Esophagus muscularis mucosa (tissue), 4 donors: Measurements from ENCODE around the gene TRAPPC6A. TPM values are rescaled to one million over a fixed set of nuclear protein-coding genes. Genes with fewer than 3 reads are reported as not detected.

Experiments used
- DNase-seq: peaks from one replicate; pipeline ENCODE4 v3.0.0-alpha.2; 2017; ENCODE audit errors: extremely low spot score
- H3K27ac ChIP-seq, 4 donors: fragments of 200-600 bp; sonication (generic); replicated peaks in 1 of 4; 1 replicate in 3 of 4; 2 replicates in 1 of 4; pipeline ENCODE4 v1.5.1; 2016 to 2019; ENCODE audit warnings: mild to moderate bottlenecking in 1 of 4
- H3K27me3 ChIP-seq, 4 donors: fragments of 200-600 bp; sonication (generic); one replicate each; pipeline versions ENCODE4 v1.5.1 to v1.6.0; 2016 to 2019
- H3K36me3 ChIP-seq, 4 donors: fragments of 200-600 bp; sonication (generic); one replicate each; pipeline ENCODE4 v1.5.1; 2016 to 2019
- H3K4me1 ChIP-seq, 4 donors: fragments of 200-600 bp; sonication (generic); one replicate each; pipeline ENCODE4 v1.5.1; 2016 to 2019
- H3K4me3 ChIP-seq, 4 donors: fragments of 200-600 bp; sonication (generic); 1 replicate in 2 of 4; 2 replicates in 2 of 4; pipeline ENCODE4 v1.5.1; 2016 to 2019; ENCODE audit warnings: mild to moderate bottlenecking in 4 of 4, moderate library complexity in 1 of 4
- H3K9me3 ChIP-seq, 4 donors: fragments of 200-600 bp; sonication (generic); 1 replicate in 3 of 4; 2 replicates in 1 of 4; pipeline ENCODE4 v1.5.1; 2016 to 2019
- EP300 ChIP-seq: sonication (generic); formaldehyde crosslinking; IDR thresholded peaks from one replicate; pipeline ENCODE4 v1.6.1; 2017; ENCODE audit warnings: antibody characterized with exemption
- POLR2A ChIP-seq: fragments of 450-650 bp; IDR thresholded peaks from one replicate; pipeline ENCODE4 v1.6.1; 2017; ENCODE audit warnings: antibody characterized with exemption, moderate library complexity, mild to moderate bottlenecking, low read depth
- POLR2AphosphoS5 ChIP-seq, 2 donors: sonication (generic); formaldehyde crosslinking; IDR thresholded peaks; one replicate each; pipeline ENCODE4 v1.6.1; 2017; ENCODE audit warnings: antibody characterized with exemption in 2 of 2
- WGBS: methylation state at CpG from one replicate; pipeline ENCODE4 v1.1.5; 2018; 5-methylcytosine and 5-hydroxymethylcytosine counted together
- intact Hi-C: fragments of 100-400 bp; cut with DNase I; formaldehyde crosslinking; loops from one replicate; pipeline ENCODE4 v1.15.1; 2023
- total RNA-seq, 4 donors: library from RNA; depleted of rRNA; stranded (reverse); fragments of >200 nt; gene quantifications; one replicate each; pipeline versions ENCODE4 v1.1.0 to v1.2.1, GENCODE V29; 2016
- TF ChIP-seq, protein P1 (sequence below), 3 experiments: fragments of 200-600 bp in 2 of 3; fragments of 450-650 bp in 1 of 3; sonication (generic) in 2 of 3; IDR thresholded peaks; one replicate each; pipeline ENCODE4 v1.5.1; 2017 to 2019; ENCODE audit warnings: antibody characterized with exemption in 3 of 3, mild to moderate bottlenecking in 2 of 3, moderate library complexity in 1 of 3

The TRAPPC6A gene
- total RNA-seq, 4 donors from 2014 or later = 18.3 to 27.0 (median 19.4) TPM

DNA sequence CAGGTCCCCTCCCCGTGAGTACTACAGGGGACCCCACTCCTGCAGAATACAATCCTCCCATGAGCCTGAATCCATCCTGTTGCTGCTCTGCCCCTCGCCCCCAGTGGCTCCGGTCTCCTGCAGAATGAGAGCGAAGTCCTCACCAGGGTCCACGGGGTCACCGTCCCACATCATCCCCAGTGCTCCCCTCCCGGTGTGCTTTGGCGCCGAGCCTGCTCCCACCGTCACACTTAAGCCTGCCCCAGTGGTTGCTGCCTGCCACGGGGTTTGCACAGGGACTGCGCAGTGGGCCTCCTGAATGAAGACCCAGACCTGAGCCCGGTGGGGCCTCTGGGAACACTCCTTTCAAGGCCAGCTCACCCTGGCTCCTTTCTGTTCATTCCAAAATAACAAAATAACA is 47.8 kb downstream of the TRAPPC6A start:
- WGBS = 90% methylated on average over 10 of the region's 13 CpGs
- DNase-seq = no peak
- no peaks in the 10 kb centered on the region for H3K9me3 ChIP-seq
- no peak overlapping the region for H3K27ac ChIP-seq
- no peak overlapping the region for H3K4me3 ChIP-seq
- peaks cover 0 to 15% (median 4%) of the 10 kb centered on the region in 4 donors for H3K4me1 ChIP-seq
- no peak for TF ChIP-seq POLR2A
- no peak for TF ChIP-seq POLR2AphosphoS5 (IDR thresholded peaks at IDR 0.05)
- no peak for TF ChIP-seq EP300
- TF ChIP-seq, protein P1, sequence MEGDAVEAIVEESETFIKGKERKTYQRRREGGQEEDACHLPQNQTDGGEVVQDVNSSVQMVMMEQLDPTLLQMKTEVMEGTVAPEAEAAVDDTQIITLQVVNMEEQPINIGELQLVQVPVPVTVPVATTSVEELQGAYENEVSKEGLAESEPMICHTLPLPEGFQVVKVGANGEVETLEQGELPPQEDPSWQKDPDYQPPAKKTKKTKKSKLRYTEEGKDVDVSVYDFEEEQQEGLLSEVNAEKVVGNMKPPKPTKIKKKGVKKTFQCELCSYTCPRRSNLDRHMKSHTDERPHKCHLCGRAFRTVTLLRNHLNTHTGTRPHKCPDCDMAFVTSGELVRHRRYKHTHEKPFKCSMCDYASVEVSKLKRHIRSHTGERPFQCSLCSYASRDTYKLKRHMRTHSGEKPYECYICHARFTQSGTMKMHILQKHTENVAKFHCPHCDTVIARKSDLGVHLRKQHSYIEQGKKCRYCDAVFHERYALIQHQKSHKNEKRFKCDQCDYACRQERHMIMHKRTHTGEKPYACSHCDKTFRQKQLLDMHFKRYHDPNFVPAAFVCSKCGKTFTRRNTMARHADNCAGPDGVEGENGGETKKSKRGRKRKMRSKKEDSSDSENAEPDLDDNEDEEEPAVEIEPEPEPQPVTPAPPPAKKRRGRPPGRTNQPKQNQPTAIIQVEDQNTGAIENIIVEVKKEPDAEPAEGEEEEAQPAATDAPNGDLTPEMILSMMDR (IDR thresholded peaks at IDR 0.05) = no peak
- intact Hi-C loops = no loop called here
- H3K27me3 ChIP-seq = no peaks in the 10 kb centered on the region
- H3K36me3 ChIP-seq = peaks cover 0 to 8% (median 0%) of the 10 kb centered on the region in 4 donors

DNA sequence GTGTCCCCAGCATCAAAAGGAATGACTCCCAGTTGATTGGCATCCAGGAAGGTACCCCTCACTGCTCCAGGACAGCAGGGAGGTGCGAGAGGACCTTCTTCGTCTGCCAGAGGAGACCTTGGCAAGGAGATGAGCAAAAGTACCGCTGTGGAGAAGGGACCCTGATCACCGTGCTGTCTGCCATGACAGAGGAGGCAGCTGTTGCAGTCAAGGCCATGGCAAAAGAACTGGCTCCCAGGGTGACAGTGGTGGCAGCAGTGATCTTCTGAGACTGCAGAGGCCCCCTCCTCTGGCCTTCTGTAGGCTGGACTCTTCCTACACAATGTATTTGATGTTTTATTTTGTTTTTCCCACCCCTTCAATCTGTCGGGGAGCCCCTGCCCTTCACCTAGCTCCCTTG is 49.2 kb downstream of the TRAPPC6A start:
- WGBS = 88% methylated on average over 5 of the region's 5 CpGs
- TF ChIP-seq POLR2A (no peak), POLR2AphosphoS5 (IDR thresholded peaks at IDR 0.05) (no peak), EP300 (no peak)
- TF ChIP-seq, protein P1 (IDR thresholded peaks at IDR 0.05) = no peak
- no peak overlapping the region for H3K27ac ChIP-seq

DNA sequence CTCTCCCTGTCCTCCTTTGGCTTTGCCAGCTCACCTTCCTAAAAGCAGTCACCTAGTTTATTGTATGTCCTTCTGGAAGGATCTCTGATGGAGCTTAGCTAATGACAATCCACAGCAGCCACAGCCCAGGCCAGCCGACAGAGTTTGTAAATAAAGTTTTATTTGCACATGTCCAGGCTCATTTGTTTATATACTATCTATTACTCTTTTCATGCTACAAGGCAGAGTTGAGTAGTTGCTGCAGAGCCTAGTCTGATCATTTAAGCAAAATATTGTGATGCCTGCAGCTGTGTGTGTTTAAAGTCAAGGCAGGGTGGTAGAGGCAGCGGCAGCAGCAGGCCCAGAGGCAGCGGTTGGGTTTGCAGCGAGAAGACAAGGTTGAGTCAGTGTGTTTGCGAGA is 49.9 kb downstream of the TRAPPC6A start:
- Histone ChIP-seq H3K9me3 (no peaks in the 10 kb centered on the region), H3K4me1 (peaks cover 0 to 15% (median 4%) of the 10 kb centered on the region in 4 donors), H3K4me3 (no peak overlapping the region), H3K27ac (no peak overlapping the region), H3K27me3 (no peaks in the 10 kb centered on the region), H3K36me3 (peaks cover 0 to 8% (median 0%) of the 10 kb centered on the region in 4 donors)
- intact Hi-C loops = no loop called here
- TF ChIP-seq EP300 = no peak
- TF ChIP-seq, protein P1 (IDR thresholded peaks at IDR 0.05) = no peak
- WGBS = 90% methylated on average over 5 of the region's 5 CpGs
- DNase-seq = no peak

More for the DNA sequence above, 49.2 kb downstream of the TRAPPC6A start:
- DNase-seq = no peak
- no peaks in the 10 kb centered on the region for H3K27me3 ChIP-seq
- no peak overlapping the region for H3K4me3 ChIP-seq
- peaks cover 0 to 8% (median 0%) of the 10 kb centered on the region in 4 donors for H3K36me3 ChIP-seq
- H3K4me1 ChIP-seq = peaks cover 0 to 15% (median 4%) of the 10 kb centered on the region in 4 donors
- H3K9me3 ChIP-seq = no peaks in the 10 kb centered on the region
- intact Hi-C loops = no loop called here

DNA sequence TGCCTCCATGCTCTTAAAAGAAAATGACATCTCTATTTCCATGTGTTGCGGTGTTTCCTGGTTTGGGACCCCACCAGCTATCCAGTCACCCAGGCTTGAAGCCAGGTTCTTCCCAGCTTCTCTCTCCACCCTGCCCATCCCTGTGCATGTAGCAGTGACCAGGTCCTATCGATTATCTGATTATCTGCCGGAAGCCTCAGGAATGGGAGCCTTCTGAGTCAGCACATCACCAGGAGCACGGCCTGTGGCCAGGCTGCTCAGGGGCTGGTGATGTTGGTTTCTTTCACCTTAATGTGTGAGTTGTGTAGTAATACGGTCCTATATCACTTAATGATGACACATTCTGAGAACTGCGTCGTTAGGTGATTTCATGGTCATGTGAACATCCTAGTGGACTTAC is 51.4 kb downstream of the TRAPPC6A start:
- H3K27ac ChIP-seq = no peak overlapping the region
- H3K9me3 ChIP-seq = no peaks in the 10 kb centered on the region
- H3K4me3 ChIP-seq = no peak overlapping the region
- peaks cover 0 to 15% (median 4%) of the 10 kb centered on the region in 4 donors for H3K4me1 ChIP-seq
- intact Hi-C loops = no loop called here
- TF ChIP-seq, protein P1 (IDR thresholded peaks at IDR 0.05) = no peak
- no peak for TF ChIP-seq EP300
- TF ChIP-seq POLR2A = no peak
- TF ChIP-seq POLR2AphosphoS5 (IDR thresholded peaks at IDR 0.05) = no peak
- H3K36me3 ChIP-seq = peaks cover 0 to 8% (median 0%) of the 10 kb centered on the region in 4 donors
- H3K27me3 ChIP-seq = no peaks in the 10 kb centered on the region
- DNase-seq = no peak
- 96% methylated on average over 7 of the region's 7 CpGs for WGBS

DNA sequence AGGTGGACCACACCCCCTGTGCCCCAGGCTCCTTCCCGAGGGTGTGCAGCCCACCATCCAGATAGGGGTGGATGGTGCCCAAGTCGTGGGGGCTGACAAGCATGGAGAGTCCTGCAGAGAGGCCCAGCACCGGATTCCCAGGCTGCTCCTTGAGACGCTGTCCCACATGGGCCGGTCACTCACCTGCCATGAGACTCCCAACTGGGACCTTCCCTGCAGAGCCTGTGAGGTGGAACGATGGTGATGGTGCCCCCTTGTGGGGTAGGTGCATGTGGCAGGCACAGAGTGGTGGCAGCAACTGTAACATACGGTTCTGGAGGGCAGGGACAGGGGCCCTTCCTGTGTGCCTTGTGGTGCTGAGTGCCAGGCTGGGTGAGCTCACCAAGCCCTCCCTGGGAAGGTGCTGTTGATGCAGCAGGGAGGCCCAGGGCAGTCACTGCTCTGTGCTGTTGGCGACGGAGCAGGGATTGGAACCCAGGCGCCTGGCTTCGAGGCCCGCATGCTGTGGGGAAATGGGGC is 52.0 kb downstream of the TRAPPC6A start:
- WGBS = 81% methylated on average over 6 of the region's 12 CpGs
- intact Hi-C loops = no loop called here
- H3K4me1 ChIP-seq = peaks cover 0 to 15% (median 4%) of the 10 kb centered on the region in 4 donors
- TF ChIP-seq, protein P1 (IDR thresholded peaks at IDR 0.05) = peak; percentile 39 to 59 (median 44)
- TF ChIP-seq POLR2AphosphoS5 (IDR thresholded peaks at IDR 0.05) = no peak
- no peaks in the 10 kb centered on the region for H3K9me3 ChIP-seq
- no peak overlapping the region for H3K4me3 ChIP-seq
- DNase-seq = no peak
- H3K27me3 ChIP-seq = no peaks in the 10 kb centered on the region
- H3K27ac ChIP-seq = no peak overlapping the region
- peaks cover 0 to 8% (median 0%) of the 10 kb centered on the region in 4 donors for H3K36me3 ChIP-seq
